Measurements from ENCODE around the gene RANBP1.

RANBP1 gene

DNA sequence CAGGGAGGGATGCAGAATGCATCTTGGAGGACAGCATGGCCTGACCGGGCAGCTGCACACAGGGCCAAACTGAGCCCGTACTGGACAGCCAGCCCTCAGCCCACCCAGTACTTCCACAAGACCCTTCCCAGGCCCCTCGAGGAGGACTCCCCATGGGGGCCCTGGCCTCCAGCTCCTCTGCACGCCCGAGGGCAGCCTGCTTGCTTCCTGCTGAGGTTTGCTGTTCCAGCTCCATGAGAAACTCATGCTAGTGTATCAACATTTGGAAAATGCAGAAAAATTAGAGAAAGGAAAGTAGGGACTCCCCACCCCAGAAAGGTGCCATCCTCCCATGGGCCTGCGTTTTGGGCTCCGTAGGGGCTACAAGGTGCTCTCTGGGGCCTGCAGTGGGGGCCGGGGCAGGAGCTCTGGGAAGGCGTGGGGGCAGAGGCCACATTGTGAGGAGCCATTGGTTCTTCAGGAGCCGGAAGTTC lies 56.3 kb downstream of the RANBP1 start:
- DNase-seq (ENCODE audit: low spot score): no peak

DNA sequence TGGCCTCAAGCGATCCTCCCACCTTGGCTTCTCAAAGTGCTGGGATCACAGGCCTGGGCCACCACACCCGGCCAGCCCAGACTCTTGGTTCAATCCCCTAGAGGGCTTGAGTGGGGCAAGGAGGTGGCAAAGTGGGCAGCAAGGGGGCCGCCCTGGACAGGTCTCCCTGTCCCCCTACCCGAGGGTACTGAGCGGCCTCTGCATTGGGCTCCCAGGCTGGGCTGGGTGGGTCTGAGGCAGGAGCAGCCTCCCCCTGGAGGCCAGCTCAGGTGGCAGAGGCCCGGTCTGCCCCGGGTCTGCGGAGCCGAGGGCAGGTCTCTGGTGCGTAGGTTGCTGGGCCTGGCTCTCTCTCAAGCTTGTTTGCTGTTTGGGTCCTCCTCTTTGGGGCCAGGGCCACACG lies 57.3 kb downstream of the RANBP1 start:
- DNase-seq (ENCODE audit: low spot score): no peak

DNA sequence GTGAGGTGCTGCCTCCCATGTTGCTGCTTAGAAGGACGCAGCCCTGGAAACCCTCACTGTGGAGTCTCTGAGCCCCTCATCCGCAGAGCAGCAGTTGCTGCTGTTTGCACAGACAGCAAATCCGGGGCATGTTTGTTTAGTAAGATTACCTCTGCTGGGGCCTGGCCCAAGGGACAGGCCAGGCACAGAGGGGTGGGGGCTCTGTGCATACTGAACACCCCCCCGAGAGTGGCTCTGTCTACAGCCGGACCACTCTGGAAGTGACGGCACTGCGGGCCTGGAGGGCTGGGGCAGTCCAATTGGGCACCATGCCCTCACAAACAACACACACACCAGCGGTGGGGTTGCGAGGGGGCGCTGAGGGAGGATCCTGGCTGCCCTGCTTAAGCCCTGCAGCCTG lies 57.9 kb downstream of the RANBP1 start:
- no peak for DNase-seq (ENCODE audit: low spot score)

DNA sequence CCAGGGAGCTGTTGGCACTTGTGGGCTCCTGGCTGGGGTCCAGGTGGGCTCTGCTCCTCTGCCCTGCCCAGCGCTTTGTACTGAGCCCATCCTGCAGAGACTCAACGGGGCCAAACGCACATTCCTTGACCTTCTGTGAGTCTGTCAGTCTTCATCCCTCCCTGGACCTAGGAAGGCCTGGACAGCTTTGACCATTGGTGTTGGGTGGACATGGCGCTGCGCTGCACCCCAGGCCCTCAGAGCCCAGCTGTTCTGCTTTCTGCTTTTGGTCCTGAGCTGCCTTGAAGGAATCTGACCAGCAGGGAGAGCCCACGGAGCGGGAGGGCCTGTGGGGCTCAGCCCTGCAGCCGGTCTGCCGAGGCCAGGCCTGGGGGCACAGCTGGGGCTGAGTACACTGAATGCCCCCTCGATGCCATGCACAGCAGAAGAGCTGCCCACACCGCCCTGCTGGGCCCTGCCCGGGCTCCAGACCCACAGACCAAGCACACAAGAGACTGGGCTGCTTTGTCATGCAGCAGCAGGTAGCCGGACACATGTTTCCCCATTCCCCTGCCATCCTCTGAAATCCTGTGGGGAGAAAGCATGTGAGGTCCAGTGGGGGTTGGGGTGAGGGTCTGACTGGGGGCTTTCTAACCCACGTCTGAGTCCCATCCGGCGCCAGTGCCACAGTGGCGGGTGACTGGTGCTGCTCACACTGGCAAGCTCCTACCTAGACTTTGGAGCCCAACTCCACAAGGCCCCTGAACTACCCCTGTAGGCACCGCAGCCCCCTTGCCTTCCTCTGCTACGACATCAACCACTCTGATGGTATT lies 59.1 kb downstream of the RANBP1 start:
- DNase-seq (ENCODE audit: low spot score): peak; percentile 57

DNA sequence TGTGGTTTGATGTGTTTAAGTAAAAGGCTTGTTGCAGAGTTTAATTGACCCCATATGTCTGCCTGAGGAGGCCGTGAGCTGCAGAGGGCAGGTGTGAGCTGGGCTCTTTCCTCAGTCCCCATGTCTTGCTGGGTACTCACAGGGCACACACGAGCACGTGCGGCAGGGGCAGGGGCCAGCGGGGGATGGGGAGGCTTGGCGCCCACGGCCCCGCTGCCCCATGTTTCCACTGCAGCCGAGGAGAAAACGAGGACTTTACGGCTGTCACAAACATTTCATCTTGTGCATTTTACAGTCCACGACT lies 59.6 kb downstream of the RANBP1 start:
- no peak for DNase-seq (ENCODE audit: low spot score)

DNA sequence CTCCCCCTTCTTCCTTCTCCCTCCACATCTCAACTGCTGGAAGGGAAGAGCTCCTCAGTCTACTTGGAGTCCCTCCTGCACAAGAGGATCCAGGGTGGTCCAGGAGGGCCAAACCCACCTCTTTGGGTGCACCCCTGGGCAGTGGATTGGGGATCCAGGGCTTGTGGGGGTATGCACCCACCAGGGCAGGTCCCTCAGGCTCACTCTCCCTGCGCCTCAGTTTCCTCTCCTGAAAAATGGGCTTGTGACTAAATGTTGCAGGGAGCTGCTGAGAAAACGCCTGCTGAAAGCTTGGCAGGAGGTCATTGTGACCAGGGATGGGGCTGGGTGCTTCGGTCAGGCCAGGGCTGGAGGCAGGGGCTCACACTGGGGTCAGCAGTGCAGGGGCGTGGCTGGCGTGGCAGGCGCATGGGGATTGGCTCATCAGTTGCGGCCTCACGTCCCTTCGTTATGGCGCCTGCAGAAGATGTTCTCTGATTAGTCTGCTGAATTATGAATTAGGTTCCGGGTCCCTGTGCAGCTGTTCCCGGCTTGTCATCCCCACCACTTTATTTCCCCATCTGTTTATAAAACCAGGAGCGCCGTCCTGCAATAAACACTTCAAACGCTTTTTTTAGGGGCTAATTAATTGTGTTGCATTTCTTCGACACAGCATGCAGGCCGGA lies 60.6 kb downstream of the RANBP1 start:
- DNase-seq (ENCODE audit: low spot score): no peak
